LNCAP (cell line): ENCODE results near the gene CTXND1.

Experiments
- CTCF ChIP-seq: fragments of 450-650 bp; IDR thresholded peaks from 2 replicates; pipeline ENCODE4 v1.5.1; 2017; ENCODE audit warnings: mild to moderate bottlenecking

CTXND1 gene

GRCh38 chr15:80251428-80252120, 439 bp downstream of the CTXND1 start:
- no peak for TF ChIP-seq CTCF

GRCh38 chr15:80250614-80251427, 1.2 kb downstream of the CTXND1 start:
- no peak for TF ChIP-seq CTCF

- no peak for TF ChIP-seq CTCF
Measured at GRCh38 chr15:80249973-80250372, 2.0 kb downstream of the CTXND1 start.

- no peak for TF ChIP-seq CTCF
Measured at GRCh38 chr15:80247320-80247719, 4.7 kb downstream of the CTXND1 start.

GRCh38 chr15:80246425-80246894, 5.6 kb downstream of the CTXND1 start:
- no peak for TF ChIP-seq CTCF

GRCh38 chr15:80242802-80243201, 9.2 kb downstream of the CTXND1 start:
- TF ChIP-seq CTCF: no peak

GRCh38 chr15:80242132-80242769, 9.8 kb downstream of the CTXND1 start:
- TF ChIP-seq CTCF: peak; percentile 67
